HEK293 (cell line): ENCODE results near the gene IBA57.

Source experiments
- GLIS2 ChIP-seq: fragments of 450-650 bp; formaldehyde crosslinking; IDR thresholded peaks from 2 replicates; pipeline ENCODE4 v1.5.1; 2016; ENCODE audit warnings: missing biosample characterization, missing genetic modification characterization
- KLF1 ChIP-seq: fragments of 450-650 bp; formaldehyde crosslinking; IDR thresholded peaks from 2 replicates; pipeline ENCODE4 v1.5.1; 2016; ENCODE audit warnings: missing biosample characterization, missing genetic modification characterization
- MZF1 ChIP-seq: fragments of 450-650 bp; formaldehyde crosslinking; IDR thresholded peaks from 2 replicates; pipeline ENCODE4 v1.5.1; 2017; ENCODE audit warnings: missing biosample characterization, missing genetic modification characterization, borderline replicate concordance
- OVOL3 ChIP-seq: fragments of 450-650 bp; formaldehyde crosslinking; IDR thresholded peaks from 2 replicates; pipeline ENCODE4 v1.5.1; 2016; ENCODE audit warnings: missing biosample characterization, missing genetic modification characterization
- RBAK ChIP-seq: fragments of 450-650 bp; formaldehyde crosslinking; IDR thresholded peaks from 2 replicates; pipeline ENCODE4 v1.5.1; 2016; ENCODE audit warnings: missing biosample characterization, missing genetic modification characterization
- SCRT1 ChIP-seq: fragments of 450-650 bp; formaldehyde crosslinking; IDR thresholded peaks from 2 replicates; pipeline ENCODE4 v1.5.1; 2016; ENCODE audit warnings: missing biosample characterization, missing genetic modification characterization, borderline replicate concordance
- SP2 ChIP-seq: fragments of 450-650 bp; formaldehyde crosslinking; IDR thresholded peaks from 2 replicates; pipeline ENCODE4 v1.5.1; 2016; ENCODE audit warnings: missing biosample characterization, missing genetic modification characterization
- SP3 ChIP-seq: fragments of 450-650 bp; formaldehyde crosslinking; IDR thresholded peaks from 2 replicates; pipeline ENCODE4 v1.5.1; 2016; ENCODE audit warnings: missing biosample characterization, missing genetic modification characterization
- TCF7L2 ChIP-seq: IDR thresholded peaks from 2 replicates; pipeline ENCODE4 v1.6.1; 2011; ENCODE audit warnings: low read depth, mild to moderate bottlenecking, inconsistent platforms, low read length, moderate library complexity, borderline replicate concordance
- YY2 ChIP-seq: fragments of 450-650 bp; formaldehyde crosslinking; IDR thresholded peaks from 2 replicates; pipeline ENCODE4 v1.5.1; 2016; ENCODE audit warnings: missing biosample characterization, missing genetic modification characterization
- ZBTB1 ChIP-seq: fragments of 450-650 bp; formaldehyde crosslinking; IDR thresholded peaks from 2 replicates; pipeline ENCODE4 v1.5.1; 2016; ENCODE audit warnings: missing biosample characterization, missing genetic modification characterization
- ZFHX2 ChIP-seq: fragments of 450-650 bp; formaldehyde crosslinking; conservative IDR thresholded peaks from 2 replicates; pipeline ENCODE4 v1.5.1; 2016; ENCODE audit warnings: missing biosample characterization, missing genetic modification characterization
- ZFP69B ChIP-seq: fragments of 450-650 bp; formaldehyde crosslinking; IDR thresholded peaks from 2 replicates; pipeline ENCODE4 v1.5.1; 2016; ENCODE audit warnings: missing biosample characterization, missing genetic modification characterization
- ZNF157 ChIP-seq: fragments of 450-650 bp; formaldehyde crosslinking; IDR thresholded peaks from 2 replicates; pipeline ENCODE4 v1.5.1; 2016; ENCODE audit warnings: missing biosample characterization, missing genetic modification characterization
- ZNF266 ChIP-seq: fragments of 450-650 bp; formaldehyde crosslinking; IDR thresholded peaks from 2 replicates; pipeline ENCODE4 v1.5.1; 2016; ENCODE audit warnings: missing biosample characterization, missing genetic modification characterization, low read depth
- ZNF302 ChIP-seq: fragments of 450-650 bp; formaldehyde crosslinking; IDR thresholded peaks from 2 replicates; pipeline ENCODE4 v1.5.1; 2016; ENCODE audit warnings: missing biosample characterization, missing genetic modification characterization, low read depth
- ZNF341 ChIP-seq: fragments of 450-650 bp; formaldehyde crosslinking; IDR thresholded peaks from 2 replicates; pipeline ENCODE4; 2016; ENCODE audit warnings: low read depth, missing biosample characterization, missing genetic modification characterization
- ZNF404 ChIP-seq: fragments of 450-650 bp; formaldehyde crosslinking; IDR thresholded peaks from 2 replicates; pipeline ENCODE4 v1.5.1; 2017; ENCODE audit warnings: missing biosample characterization, missing genetic modification characterization
- ZNF529 ChIP-seq: fragments of 450-650 bp; formaldehyde crosslinking; IDR thresholded peaks from 2 replicates; pipeline ENCODE4 v1.5.1; 2017; ENCODE audit warnings: missing genetic modification characterization, missing biosample characterization; ENCODE audit not compliant: insufficient replicate concordance
- ZNF549 ChIP-seq: fragments of 450-650 bp; IDR thresholded peaks from 2 replicates; pipeline ENCODE4 v1.5.1; 2018; ENCODE audit warnings: missing biosample characterization, missing genetic modification characterization, mild to moderate bottlenecking, inconsistent platforms, moderate library complexity
- ZNF621 ChIP-seq: fragments of 450-650 bp; formaldehyde crosslinking; IDR thresholded peaks from 2 replicates; pipeline ENCODE4 v1.5.1; 2017; ENCODE audit warnings: missing biosample characterization, missing genetic modification characterization
- ZNF677 ChIP-seq: fragments of 450-650 bp; IDR thresholded peaks from 2 replicates; pipeline ENCODE4 v1.5.0; 2018; ENCODE audit warnings: missing biosample characterization, mild to moderate bottlenecking, missing genetic modification characterization, moderate library complexity
- ZSCAN23 ChIP-seq: fragments of 450-650 bp; formaldehyde crosslinking; IDR thresholded peaks from 2 replicates; pipeline ENCODE4 v1.5.1; 2016; ENCODE audit warnings: missing biosample characterization, missing genetic modification characterization
- TF ChIP-seq, protein P1 (sequence below): fragments of 450-650 bp; formaldehyde crosslinking; IDR thresholded peaks from 2 replicates; pipeline ENCODE4 v1.5.1; 2016; ENCODE audit warnings: missing biosample characterization, missing genetic modification characterization, borderline replicate concordance
- TF ChIP-seq, protein P2 (sequence below): fragments of 450-650 bp; formaldehyde crosslinking; conservative IDR thresholded peaks from 2 replicates; pipeline ENCODE4 v1.5.1; 2016; ENCODE audit warnings: low read depth, missing biosample characterization, missing genetic modification characterization
- TF ChIP-seq, protein P3 (sequence below): fragments of 450-650 bp; formaldehyde crosslinking; IDR thresholded peaks from 2 replicates; pipeline ENCODE4 v1.5.0; 2017; ENCODE audit warnings: missing biosample characterization, missing genetic modification characterization, borderline replicate concordance
- TF ChIP-seq, protein P4 (sequence below): fragments of 450-650 bp; formaldehyde crosslinking; IDR thresholded peaks from 2 replicates; pipeline ENCODE4 v1.5.1; 2017; ENCODE audit warnings: missing biosample characterization, missing genetic modification characterization
- TF ChIP-seq, protein P5 (sequence below): fragments of 450-650 bp; formaldehyde crosslinking; IDR thresholded peaks from 2 replicates; pipeline ENCODE4 v1.5.1; 2017; ENCODE audit warnings: missing biosample characterization, missing genetic modification characterization

Gene IBA57

DNA sequence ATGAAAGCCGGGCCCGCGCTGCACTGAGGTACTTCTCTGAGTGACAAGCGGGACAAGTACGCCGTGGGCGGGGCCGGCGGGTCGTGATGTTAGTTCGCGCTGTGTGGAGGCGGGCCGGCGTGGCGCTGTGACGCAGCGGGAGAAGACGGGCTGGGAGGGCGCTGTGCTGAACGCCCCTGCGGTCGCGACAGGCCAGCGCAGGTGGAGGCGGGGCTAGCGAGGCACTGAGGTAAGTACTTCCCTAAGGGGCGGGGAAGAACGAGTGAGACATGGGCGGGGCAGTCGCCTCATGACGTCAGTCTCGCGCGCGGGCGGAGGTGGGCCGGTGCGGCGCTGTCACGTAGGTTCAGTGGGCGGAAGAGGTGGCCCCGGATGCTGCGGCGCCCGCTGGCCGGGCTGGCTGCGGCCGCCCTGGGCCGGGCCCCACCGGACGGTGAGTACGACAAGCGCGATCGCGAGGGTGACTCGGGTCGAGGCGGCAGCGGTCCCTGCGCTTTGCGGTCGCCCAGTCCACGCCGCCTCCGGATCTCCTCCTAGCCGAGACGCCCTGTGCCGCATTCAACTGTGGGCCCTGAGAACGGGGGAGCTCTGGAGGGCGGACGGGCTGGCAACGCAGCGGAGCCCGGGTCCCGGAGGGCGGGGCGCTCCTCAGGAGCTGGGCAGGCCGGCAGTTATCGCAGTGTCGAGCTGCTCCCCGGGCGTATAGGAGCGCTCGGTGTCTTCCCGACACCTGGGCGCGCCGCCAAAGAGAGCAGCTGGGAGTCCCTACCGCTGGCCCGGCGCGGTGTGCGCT is 25.5 kb upstream of the IBA57 start, which contains the start of gene GUK1 (continued):
- TF ChIP-seq, protein P1, sequence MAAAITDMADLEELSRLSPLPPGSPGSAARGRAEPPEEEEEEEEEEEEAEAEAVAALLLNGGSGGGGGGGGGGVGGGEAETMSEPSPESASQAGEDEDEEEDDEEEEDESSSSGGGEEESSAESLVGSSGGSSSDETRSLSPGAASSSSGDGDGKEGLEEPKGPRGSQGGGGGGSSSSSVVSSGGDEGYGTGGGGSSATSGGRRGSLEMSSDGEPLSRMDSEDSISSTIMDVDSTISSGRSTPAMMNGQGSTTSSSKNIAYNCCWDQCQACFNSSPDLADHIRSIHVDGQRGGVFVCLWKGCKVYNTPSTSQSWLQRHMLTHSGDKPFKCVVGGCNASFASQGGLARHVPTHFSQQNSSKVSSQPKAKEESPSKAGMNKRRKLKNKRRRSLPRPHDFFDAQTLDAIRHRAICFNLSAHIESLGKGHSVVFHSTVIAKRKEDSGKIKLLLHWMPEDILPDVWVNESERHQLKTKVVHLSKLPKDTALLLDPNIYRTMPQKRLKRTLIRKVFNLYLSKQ (tag by site-specific recombination): no peak
- TF ChIP-seq TCF7L2: peak; percentile 97; the same call in 1 of the 2 replicates
- no peak for TF ChIP-seq SCRT1 (tag by site-specific recombination)
- TF ChIP-seq ZNF157 (tag by site-specific recombination): no peak
- TF ChIP-seq OVOL3 (tag by site-specific recombination): 0 out of 2 replicates have a peak, but pooled peaks have one; percentile 39
- TF ChIP-seq ZFP69B (tag by site-specific recombination): peak; percentile 99
- TF ChIP-seq, protein P2, sequence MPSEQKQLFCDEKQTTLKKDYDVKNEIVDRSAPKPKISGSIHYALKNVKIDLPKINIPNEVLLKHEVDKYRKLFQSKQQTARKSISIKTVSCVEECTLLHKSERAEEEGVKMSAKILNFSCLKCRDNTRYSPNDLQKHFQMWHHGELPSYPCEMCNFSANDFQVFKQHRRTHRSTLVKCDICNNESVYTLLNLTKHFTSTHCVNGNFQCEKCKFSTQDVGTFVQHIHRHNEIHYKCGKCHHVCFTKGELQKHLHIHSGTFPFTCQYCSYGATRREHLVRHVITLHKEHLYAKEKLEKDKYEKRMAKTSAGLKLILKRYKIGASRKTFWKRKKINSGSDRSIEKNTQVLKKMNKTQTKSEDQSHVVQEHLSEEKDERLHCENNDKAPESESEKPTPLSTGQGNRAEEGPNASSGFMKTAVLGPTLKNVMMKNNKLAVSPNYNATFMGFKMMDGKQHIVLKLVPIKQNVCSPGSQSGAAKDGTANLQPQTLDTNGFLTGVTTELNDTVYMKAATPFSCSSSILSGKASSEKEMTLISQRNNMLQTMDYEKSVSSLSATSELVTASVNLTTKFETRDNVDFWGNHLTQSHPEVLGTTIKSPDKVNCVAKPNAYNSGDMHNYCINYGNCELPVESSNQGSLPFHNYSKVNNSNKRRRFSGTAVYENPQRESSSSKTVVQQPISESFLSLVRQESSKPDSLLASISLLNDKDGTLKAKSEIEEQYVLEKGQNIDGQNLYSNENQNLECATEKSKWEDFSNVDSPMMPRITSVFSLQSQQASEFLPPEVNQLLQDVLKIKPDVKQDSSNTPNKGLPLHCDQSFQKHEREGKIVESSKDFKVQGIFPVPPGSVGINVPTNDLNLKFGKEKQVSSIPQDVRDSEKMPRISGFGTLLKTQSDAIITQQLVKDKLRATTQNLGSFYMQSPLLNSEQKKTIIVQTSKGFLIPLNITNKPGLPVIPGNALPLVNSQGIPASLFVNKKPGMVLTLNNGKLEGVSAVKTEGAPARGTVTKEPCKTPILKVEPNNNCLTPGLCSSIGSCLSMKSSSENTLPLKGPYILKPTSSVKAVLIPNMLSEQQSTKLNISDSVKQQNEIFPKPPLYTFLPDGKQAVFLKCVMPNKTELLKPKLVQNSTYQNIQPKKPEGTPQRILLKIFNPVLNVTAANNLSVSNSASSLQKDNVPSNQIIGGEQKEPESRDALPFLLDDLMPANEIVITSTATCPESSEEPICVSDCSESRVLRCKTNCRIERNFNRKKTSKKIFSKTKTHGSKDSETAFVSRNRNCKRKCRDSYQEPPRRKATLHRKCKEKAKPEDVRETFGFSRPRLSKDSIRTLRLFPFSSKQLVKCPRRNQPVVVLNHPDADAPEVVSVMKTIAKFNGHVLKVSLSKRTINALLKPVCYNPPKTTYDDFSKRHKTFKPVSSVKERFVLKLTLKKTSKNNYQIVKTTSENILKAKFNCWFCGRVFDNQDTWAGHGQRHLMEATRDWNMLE (tag by site-specific recombination): no peak
- TF ChIP-seq ZFHX2 (tag by site-specific recombination): peak; percentile 100
- peak; percentile 84 for TF ChIP-seq GLIS2 (tag by site-specific recombination)
- no peak for TF ChIP-seq ZNF529 (tag by site-specific recombination)
- TF ChIP-seq YY2 (tag by site-specific recombination): 0 out of 2 replicates have a peak, but pooled peaks have one; percentile 12
- TF ChIP-seq, protein P3, sequence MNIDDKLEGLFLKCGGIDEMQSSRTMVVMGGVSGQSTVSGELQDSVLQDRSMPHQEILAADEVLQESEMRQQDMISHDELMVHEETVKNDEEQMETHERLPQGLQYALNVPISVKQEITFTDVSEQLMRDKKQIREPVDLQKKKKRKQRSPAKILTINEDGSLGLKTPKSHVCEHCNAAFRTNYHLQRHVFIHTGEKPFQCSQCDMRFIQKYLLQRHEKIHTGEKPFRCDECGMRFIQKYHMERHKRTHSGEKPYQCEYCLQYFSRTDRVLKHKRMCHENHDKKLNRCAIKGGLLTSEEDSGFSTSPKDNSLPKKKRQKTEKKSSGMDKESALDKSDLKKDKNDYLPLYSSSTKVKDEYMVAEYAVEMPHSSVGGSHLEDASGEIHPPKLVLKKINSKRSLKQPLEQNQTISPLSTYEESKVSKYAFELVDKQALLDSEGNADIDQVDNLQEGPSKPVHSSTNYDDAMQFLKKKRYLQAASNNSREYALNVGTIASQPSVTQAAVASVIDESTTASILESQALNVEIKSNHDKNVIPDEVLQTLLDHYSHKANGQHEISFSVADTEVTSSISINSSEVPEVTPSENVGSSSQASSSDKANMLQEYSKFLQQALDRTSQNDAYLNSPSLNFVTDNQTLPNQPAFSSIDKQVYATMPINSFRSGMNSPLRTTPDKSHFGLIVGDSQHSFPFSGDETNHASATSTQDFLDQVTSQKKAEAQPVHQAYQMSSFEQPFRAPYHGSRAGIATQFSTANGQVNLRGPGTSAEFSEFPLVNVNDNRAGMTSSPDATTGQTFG (tag by site-specific recombination): no peak
- peak; percentile 100 for TF ChIP-seq SP2 (tag by site-specific recombination)
- TF ChIP-seq, protein P4, sequence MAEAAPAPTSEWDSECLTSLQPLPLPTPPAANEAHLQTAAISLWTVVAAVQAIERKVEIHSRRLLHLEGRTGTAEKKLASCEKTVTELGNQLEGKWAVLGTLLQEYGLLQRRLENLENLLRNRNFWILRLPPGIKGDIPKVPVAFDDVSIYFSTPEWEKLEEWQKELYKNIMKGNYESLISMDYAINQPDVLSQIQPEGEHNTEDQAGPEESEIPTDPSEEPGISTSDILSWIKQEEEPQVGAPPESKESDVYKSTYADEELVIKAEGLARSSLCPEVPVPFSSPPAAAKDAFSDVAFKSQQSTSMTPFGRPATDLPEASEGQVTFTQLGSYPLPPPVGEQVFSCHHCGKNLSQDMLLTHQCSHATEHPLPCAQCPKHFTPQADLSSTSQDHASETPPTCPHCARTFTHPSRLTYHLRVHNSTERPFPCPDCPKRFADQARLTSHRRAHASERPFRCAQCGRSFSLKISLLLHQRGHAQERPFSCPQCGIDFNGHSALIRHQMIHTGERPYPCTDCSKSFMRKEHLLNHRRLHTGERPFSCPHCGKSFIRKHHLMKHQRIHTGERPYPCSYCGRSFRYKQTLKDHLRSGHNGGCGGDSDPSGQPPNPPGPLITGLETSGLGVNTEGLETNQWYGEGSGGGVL (tag by site-specific recombination): peak; percentile 50; the same call in 1 of the 2 replicates
- TF ChIP-seq ZNF266 (tag by site-specific recombination): no peak
- TF ChIP-seq, protein P5, sequence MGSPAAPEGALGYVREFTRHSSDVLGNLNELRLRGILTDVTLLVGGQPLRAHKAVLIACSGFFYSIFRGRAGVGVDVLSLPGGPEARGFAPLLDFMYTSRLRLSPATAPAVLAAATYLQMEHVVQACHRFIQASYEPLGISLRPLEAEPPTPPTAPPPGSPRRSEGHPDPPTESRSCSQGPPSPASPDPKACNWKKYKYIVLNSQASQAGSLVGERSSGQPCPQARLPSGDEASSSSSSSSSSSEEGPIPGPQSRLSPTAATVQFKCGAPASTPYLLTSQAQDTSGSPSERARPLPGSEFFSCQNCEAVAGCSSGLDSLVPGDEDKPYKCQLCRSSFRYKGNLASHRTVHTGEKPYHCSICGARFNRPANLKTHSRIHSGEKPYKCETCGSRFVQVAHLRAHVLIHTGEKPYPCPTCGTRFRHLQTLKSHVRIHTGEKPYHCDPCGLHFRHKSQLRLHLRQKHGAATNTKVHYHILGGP (tag by site-specific recombination): no peak
- TF ChIP-seq ZNF341 (tag by site-specific recombination): peak; percentile 75
- peak; percentile 61; the same call in 1 of the 2 replicates for TF ChIP-seq MZF1 (tag by site-specific recombination)
- peak; percentile 98 for TF ChIP-seq KLF1 (tag by site-specific recombination)
- TF ChIP-seq ZNF302 (tag by site-specific recombination): no peak
- TF ChIP-seq ZNF549 (tag by site-specific recombination): no peak
- no peak for TF ChIP-seq ZBTB1 (tag by site-specific recombination)
- TF ChIP-seq ZNF404: no peak
- TF ChIP-seq ZSCAN23 (tag by site-specific recombination): no peak
- no peak for TF ChIP-seq ZNF621 (tag by site-specific recombination)
- peak; percentile 100 for TF ChIP-seq SP3
- no peak for TF ChIP-seq RBAK (tag by site-specific recombination)
- no peak; the same call in 1 of the 2 replicates for TF ChIP-seq ZNF677 (tag by site-specific recombination)
